ENCODE measurements around the gene NUCB1.
A peak's percentile ranks its signal among the peaks of the same experiment; 100 is the strongest.

Gene NUCB1

DNA sequence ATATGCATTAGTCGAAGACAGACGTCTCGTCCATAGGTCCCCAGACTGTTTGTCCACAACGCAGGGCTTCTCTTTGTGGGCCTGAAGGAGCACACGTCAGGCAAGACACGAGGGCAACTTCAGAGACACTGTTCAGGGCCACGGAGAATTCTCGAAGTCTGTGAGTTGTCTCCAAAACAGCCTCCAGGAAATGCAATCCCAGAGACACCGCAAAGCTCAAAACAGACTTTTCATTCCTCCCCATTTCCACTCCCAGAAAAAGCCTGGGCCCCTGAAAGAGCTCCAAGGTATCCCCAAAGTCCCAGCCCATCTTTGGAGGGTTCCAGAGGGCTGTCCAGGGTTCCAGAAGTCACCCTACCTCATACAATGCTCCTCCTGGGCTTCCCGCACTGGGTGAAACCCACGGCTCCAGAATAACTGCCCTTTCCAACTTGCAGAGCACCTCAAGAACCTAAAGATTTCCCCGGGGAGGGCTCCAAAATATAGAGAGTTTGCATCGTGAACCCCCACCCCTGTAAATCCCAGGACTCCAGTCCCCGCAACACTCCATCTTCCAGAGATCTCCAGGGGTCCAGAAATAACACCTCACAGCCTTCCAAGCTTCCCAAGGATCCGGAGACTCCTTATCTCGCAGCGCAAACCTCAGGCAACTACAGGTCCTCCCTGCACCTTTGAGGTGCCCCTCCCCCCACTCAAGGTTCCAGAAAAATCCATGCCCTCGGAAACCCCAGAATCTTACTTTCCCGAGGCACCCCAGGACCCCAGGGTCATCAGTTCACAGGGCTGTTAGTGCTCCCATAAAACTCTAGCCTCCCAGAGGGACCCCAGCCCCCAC, 64.3 kb downstream of the NUCB1 start:
- DNase-seq, result no peak

DNA sequence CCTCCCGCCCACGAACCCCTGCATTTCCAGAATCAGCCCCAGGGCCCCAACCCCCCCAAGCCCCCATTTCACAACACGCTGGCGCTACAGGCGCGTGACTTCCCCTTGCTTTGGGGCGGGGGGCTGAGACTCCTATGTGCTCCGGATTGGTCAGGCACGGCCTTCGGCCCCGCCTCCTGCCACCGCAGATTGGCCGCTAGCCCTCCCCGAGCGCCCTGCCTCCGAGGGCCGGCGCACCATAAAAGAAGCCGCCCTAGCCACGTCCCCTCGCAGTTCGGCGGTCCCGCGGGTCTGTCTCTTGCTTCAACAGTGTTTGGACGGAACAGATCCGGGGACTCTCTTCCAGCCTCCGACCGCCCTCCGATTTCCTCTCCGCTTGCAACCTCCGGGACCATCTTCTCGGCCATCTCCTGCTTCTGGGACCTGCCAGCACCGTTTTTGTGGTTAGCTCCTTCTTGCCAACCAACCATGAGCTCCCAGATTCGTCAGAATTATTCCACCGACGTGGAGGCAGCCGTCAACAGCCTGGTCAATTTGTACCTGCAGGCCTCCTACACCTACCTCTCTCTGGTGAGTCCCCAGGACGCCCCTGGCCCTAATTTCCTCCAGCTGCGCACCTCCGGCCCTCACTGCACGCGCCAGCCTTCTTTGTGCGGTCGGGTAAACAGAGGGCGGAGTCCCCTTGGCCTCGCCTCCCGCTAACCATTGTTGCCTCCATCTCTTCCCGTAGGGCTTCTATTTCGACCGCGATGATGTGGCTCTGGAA, 65.1 kb downstream of the NUCB1 start, which contains the start of gene FTL:
TSS of gene FTL (plus strand) at position 270 of the 766 bp plus-strand sequence. CDS start at position 469, 199 bp downstream.
- peak; percentile 91 for DNase-seq

DNA sequence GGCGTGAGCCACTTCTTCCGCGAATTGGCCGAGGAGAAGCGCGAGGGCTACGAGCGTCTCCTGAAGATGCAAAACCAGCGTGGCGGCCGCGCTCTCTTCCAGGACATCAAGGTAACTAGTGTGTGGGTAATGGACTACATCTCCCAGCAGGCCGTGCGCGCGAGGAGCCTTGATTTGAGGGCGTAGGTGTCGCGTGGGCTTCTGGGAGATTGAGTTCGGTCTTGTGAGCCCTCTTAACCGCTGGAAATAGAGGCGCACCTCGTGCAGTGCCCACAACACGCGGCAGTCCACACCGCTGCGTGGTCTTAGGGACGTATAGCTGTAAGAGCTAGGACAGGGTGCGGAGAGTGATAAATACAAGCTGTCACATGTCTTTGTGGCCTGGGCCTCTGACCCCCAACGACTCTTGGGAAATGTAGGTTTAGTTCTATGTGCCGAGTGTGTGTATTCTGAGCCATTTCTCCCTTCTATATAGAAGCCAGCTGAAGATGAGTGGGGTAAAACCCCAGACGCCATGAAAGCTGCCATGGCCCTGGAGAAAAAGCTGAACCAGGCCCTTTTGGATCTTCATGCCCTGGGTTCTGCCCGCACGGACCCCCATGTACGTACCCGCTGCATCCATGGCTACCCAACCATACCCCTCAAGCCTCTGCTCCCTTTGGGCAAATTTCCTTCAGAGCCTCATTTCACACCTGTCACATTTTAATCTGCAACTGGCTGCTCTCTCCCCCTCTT, 65.9 kb downstream of the NUCB1 start:
- DNase-seq, result peak; percentile 84

GRCh38 chr19:48966541-48967345, 66.6 kb downstream of the NUCB1 start:
- DNase-seq, result no peak

DNA sequence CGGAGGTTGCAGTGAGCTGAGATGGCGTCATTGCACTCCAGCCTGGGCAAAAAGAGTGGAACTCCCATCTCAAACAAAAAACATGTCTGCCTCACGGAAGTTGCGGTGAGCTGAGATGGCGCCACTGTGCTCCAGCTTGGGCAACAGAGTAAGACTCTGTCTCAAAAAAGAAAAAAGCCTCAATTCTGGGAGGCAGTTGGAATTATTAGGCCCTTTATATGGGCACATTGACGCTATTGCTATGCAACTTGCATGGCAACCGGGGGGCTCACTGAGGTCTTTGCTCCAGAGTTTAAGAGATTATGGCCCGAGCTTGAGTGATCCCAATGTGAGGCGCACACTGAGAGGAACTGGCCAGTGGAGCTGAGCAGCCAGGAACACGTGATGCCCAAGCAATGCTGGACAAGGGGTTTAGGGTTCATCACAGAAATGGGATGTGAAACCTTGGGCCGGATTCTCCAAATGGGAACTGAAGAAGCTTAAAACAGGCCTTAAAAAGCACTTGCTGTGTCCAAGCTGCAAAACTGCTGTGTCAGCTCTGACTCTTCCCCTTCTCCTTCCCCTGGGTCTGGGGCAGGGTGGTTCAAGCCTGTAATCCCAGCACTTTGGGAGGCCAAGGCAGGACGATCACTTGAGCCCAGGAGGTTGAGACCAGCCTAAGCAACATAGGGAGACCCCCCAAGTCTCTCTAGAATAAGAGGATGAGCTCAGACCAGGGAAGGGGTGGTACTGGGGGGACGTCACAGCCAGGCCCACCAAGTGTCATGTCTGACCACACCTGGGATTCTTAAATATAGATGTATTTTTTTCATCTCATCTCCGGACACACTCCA, 67.5 kb downstream of the NUCB1 start:
- no peak for DNase-seq

GRCh38 chr19:48968179-48968661, 68.1 kb downstream of the NUCB1 start:
- no peak for DNase-seq

GRCh38 chr19:48968813-48969218, 68.7 kb downstream of the NUCB1 start:
- no peak for DNase-seq

DNA sequence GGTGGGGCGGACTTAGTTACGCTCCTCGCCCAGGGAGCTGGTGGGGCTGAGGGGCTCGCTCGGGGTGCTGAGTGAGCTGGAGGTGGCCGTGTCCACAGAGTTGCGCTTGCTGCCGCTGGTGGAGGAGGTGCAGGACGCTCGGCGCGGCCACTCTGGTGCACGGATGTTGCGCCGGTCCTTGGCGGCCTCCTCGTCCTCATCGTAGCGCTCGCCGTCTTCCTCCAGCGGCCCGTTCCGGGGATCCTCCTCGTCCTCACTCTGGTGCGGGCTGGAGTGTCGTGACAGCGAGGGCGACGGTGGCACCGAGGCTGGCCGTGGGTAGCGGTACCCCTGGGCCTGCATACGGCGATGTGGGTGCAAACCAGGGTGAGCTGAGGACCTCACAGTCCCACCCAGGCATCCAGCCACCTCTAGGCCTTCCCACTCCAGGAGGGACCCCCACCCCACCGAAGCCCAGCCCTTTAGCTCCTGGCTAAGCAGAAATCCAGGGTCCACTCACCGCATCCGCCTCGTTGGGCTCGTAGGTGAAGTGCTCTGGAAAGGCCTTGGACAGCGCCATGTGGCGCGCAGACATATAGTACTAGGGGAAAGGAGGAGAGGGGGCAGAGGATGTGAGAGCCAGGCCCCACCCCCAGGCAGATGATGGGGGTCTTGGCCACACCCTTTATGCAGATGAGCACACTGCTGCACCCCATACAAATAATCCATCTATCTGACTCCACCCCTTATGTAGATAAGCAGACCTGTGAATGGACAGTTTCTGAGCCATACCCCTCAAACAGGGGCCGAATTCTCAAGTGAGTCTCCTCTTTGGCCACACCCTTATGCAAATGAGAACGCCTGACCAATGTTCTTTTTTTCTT, 69.4 kb downstream of the NUCB1 start:
- no peak for DNase-seq

DNA sequence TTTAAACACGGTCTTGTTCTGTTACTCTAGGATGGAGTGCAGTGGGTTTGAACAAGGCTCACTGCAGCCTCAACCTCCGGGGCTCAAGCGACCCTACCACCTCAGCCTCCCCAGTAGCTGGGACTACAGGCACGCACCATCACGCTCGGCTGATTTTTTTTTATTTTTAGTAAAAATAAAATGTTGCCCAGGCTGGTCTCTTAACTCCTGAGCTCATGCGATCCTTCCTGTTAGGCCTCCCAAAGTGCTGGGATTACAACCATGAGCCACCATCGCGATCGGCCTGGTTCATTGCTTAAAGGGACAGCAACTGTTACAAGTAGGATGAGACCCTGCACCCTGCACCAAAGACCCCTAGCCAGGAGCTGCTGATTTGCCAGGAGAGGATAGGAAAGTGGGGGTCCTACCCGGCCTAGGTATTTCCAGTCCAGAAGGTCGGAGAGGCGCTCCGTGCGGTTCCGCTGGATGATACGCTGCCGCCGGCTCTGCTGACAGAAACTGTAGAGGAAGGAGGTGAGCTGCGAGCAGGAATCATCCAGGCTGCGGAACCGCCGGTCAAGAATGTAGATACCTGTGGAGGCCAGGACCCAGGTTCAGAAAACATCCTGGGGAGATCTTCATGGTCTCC, 70.1 kb downstream of the NUCB1 start:
- DNase-seq, result no peak

- DNase-seq, result peak; percentile 83
Measured at GRCh38 chr19:48970923-48971395, 70.8 kb downstream of the NUCB1 start.
